GM12878 (cell line): ENCODE measurements around the gene PRKG1. TPM values are rescaled to one million over a fixed set of nuclear protein-coding genes. Genes with fewer than 3 reads are reported as not detected.

Experiments
- ATAC-seq: fragments of 200-7000 bp; cut with Tn5 transposase; 3 replicates; pipeline ENCODE4 v1.9.1; 2020; ENCODE audit warnings: mild to moderate bottlenecking, moderate library complexity
- BruUV-seq: library from RNA; stranded (reverse); fragments of 400-500 nt; replicated peaks from 2 replicates; lab custom pipeline; 2021; lab: Mats Ljungman, UMichigan
- CTCF ChIA-PET: fragments of 300-600 bp; sonication (Branson Sonifier 250); formaldehyde crosslinking; extraction: SDS; loops from one replicate; lab custom pipeline; 2021; ENCODE audit warnings: inconsistent platforms; lab: Yijun Ruan, JAX
- POLR2A ChIA-PET: fragments of 350-600 bp; formaldehyde crosslinking; extraction: SDS; loops from one replicate; lab custom pipeline; 2021; ENCODE audit warnings: inconsistent platforms; lab: Charles Lee
- RAD21 ChIA-PET: fragments of 300-600 bp; sonication (Branson Sonifier 250); formaldehyde crosslinking; loops from one replicate; lab custom pipeline; 2023; ENCODE audit warnings: antibody characterized with exemption; ENCODE audit not compliant: unreplicated experiment; lab: Charles Lee
- SMC1A ChIA-PET: fragments of 300-600 bp; sonication (Branson Sonifier 250); formaldehyde crosslinking; loops from one replicate; lab custom pipeline; 2023; ENCODE audit not compliant: unreplicated experiment, uncharacterized antibody; lab: Charles Lee
- DNase-seq: peaks from one replicate; pipeline ENCODE4 v3.0.0-alpha.2; 2011; ENCODE audit warnings: low read depth, low spot score
- FAIRE-seq: peaks from 3 replicates; lab custom pipeline; 2011; peaks lifted over from hg19 to GRCh38; lab: Jason Lieb, UNC
- H2AFZ ChIP-seq: 2 replicates; pipeline ENCODE4 v1.6.0; 2011; ENCODE audit warnings: low read depth, low read length, control low read depth; ENCODE audit not compliant: control insufficient read depth
- H3K27ac ChIP-seq: 2 replicates; pipeline ENCODE4 v1.5.1; 2011; ENCODE audit warnings: control low read depth; ENCODE audit not compliant: control insufficient read depth, insufficient read depth
- H3K27me3 ChIP-seq, 2 experiments: replicated peaks in 1 of 2; 2 replicates each; pipeline versions ENCODE4 v1.6.0 to v1.6.1; 2011; ENCODE audit warnings: low read length in 1 of 2; ENCODE audit not compliant: control insufficient read depth in 2 of 2, insufficient read depth in 2 of 2
- H3K36me3 ChIP-seq, 2 experiments: 2 replicates each; pipeline ENCODE4 v1.5.1; 2011; ENCODE audit warnings: low read length in 1 of 2; ENCODE audit not compliant: control insufficient read depth in 2 of 2, insufficient read depth in 2 of 2
- H3K4me1 ChIP-seq: 2 replicates; pipeline ENCODE4 v1.6.1; 2011; ENCODE audit warnings: mild to moderate bottlenecking, low read length, moderate library complexity, mixed read lengths; ENCODE audit not compliant: control insufficient read depth, insufficient read depth
- H3K4me2 ChIP-seq: 2 replicates; pipeline ENCODE4 v1.6.0; 2011; ENCODE audit warnings: control low read depth; ENCODE audit not compliant: control insufficient read depth, insufficient read depth
- H3K4me3 ChIP-seq: fragments of 200-600 bp; sonication (generic); 2 replicates; pipeline ENCODE4 v1.5.1; 2016
- H3K79me2 ChIP-seq: 2 replicates; pipeline ENCODE4 v1.6.0; 2011; ENCODE audit warnings: low read length; ENCODE audit not compliant: control insufficient read depth, insufficient read depth
- H3K9ac ChIP-seq: 2 replicates; pipeline ENCODE4 v1.8.0; 2011; ENCODE audit warnings: low read length, control low read depth, mixed read lengths; ENCODE audit not compliant: control insufficient read depth, insufficient read depth
- H3K9me3 ChIP-seq: replicated peaks from 3 replicates; pipeline ENCODE4 v1.5.1; 2011; ENCODE audit warnings: mild to moderate bottlenecking, low read length; ENCODE audit not compliant: control insufficient read depth, insufficient read depth
- H4K20me1 ChIP-seq: 2 replicates; pipeline ENCODE4 v1.6.0; 2011; ENCODE audit not compliant: control insufficient read depth, insufficient read depth
- KAT2A ChIP-seq: conservative IDR thresholded peaks from 2 replicates; pipeline ENCODE4 v1.6.1; 2011; ENCODE audit warnings: low read depth, low read length; ENCODE audit not compliant: control insufficient read depth
- POLR2AphosphoS5 ChIP-seq: IDR thresholded peaks from 2 replicates; pipeline ENCODE4 v1.6.1; 2011; ENCODE audit warnings: mild to moderate bottlenecking, low read length, inconsistent platforms
- SREBF1 ChIP-seq: IDR thresholded peaks from 2 replicates; pipeline ENCODE4 v1.6.1; 2012; ENCODE audit warnings: mild to moderate bottlenecking, low read length
- TCF12 ChIP-seq: IDR thresholded peaks from 2 replicates; pipeline ENCODE4 v1.6.1; 2011; ENCODE audit warnings: low read depth, mild to moderate bottlenecking, low read length
- ZBED1 ChIP-seq: IDR thresholded peaks from 2 replicates; pipeline ENCODE4 v1.6.1; 2016; ENCODE audit warnings: borderline replicate concordance
- ZNF622 ChIP-seq: fragments of 450-650 bp; IDR thresholded peaks from 2 replicates; pipeline ENCODE4 v1.6.1; 2017; ENCODE audit warnings: mild to moderate bottlenecking, inconsistent platforms
- ZZZ3 ChIP-seq: IDR thresholded peaks from 2 replicates; pipeline ENCODE4 v1.6.1; 2011; ENCODE audit warnings: low read depth; ENCODE audit not compliant: control insufficient read depth, insufficient read length
- WGBS: methylation state at CpG from one replicate; pipeline ENCODE4 v1.1.6; 2016; ENCODE audit warnings: low lambda C conversion rate; ENCODE audit not compliant: insufficient replicate concordance, insufficient coverage; ENCODE audit errors: missing lambda C conversion rate; 5-methylcytosine and 5-hydroxymethylcytosine counted together
- in situ Hi-C: fragments of 300-500 bp; cut with MboI; formaldehyde crosslinking; loops from 9 replicates; pipeline ENCODE4 v1.14.3; 2018; ENCODE audit warnings: mixed read lengths
- intact Hi-C: fragments of 100-400 bp; cut with micrococcal nuclease; formaldehyde crosslinking; loops from one replicate; pipeline ENCODE4 v1.14.2; 2022; ENCODE audit not compliant: unreplicated experiment
- polyA plus RNA-seq, 11 experiments: library from polyadenylated mRNA; depleted of rRNA in 4 of 11; unstranded in 6 of 11; stranded (reverse) in 5 of 11; fragments of >200 nt; fragmentation: Nextera tagmentation in 4 of 11; fragmentation: Illumina TruSeq in 1 of 11; extraction: Ambion mirVana in 4 of 11; extraction: Trizol in 1 of 11; gene quantifications; 1 replicate in 1 of 11; 2 replicates in 10 of 11; pipeline versions ENCODE4 v1.2.1 to v1.2.3, GENCODE V29; 2011 to 2016; ENCODE audit warnings: inconsistent platforms in 2 of 11, missing spikeins in 2 of 11, low read depth in 1 of 11
- total RNA-seq, 4 experiments: library from RNA; depleted of rRNA in 3 of 4; stranded (reverse); fragments of >200 nt in 3 of 4; fragmentation: Illumina TruSeq in 1 of 4; extraction: Trizol in 1 of 4; gene quantifications; 2 replicates each; pipeline versions ENCODE4 v1.2.1 to v1.2.3, GENCODE V29; 2013 to 2021
- TF ChIP-seq, protein P1 (sequence below), 3 experiments: IDR thresholded peaks in 2 of 3; conservative IDR thresholded peaks in 1 of 3; 2 replicates each; pipeline ENCODE4 v1.5.1; 2011; ENCODE audit warnings: low read depth in 3 of 3, low read length in 3 of 3, mild to moderate bottlenecking in 3 of 3, control low read depth in 2 of 3, moderate library complexity in 2 of 3, inconsistent platforms in 1 of 3, mixed read lengths in 1 of 3; ENCODE audit not compliant: control insufficient read depth in 2 of 3, insufficient read depth in 1 of 3; ENCODE audit errors: extremely low read depth in 1 of 3
- TF ChIP-seq, protein P2 (sequence below): fragments of 450-650 bp; IDR thresholded peaks from 2 replicates; pipeline ENCODE4 v1.6.1; 2017; ENCODE audit warnings: antibody characterized with exemption, mild to moderate bottlenecking, moderate library complexity

Gene PRKG1
- total and polyA plus RNA-seq, 10 of the 15 experiments (the other 5 are each of a cell fraction or from before 2014, with no cell fraction given), result 0.04 to 0.05 TPM; not detected in 8

DNA sequence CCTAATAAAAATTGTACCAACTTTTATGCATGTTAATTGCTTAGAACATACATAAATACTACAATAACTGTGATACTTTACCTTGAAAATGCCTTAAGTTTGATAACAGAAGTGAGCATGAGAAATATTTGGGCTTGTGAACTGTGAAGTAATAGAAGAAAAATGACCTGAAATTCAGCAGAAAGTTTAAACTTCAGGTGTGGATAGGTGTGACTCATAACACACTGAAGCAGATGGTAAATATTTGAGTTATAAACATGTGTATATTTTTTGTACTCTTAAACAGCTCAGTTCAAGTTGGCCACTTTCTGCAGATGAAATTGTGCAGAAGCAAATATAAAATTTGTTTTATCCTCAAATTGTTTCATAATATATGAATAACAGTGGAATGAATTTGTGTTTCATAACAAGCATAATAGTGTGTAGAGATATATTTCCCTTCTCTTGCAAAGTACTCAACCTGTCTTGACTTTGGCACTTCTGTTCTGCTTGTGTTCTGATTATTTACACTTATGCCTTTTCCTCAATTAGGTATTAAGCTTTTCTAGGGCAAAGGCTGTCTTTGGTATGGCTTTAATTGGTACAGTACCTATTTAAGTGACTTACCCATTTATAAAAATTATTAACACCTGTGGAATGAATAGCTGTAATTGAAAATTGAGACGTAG, 122.4 kb downstream of the PRKG1 start (continued):
- TF ChIP-seq, protein P1, sequence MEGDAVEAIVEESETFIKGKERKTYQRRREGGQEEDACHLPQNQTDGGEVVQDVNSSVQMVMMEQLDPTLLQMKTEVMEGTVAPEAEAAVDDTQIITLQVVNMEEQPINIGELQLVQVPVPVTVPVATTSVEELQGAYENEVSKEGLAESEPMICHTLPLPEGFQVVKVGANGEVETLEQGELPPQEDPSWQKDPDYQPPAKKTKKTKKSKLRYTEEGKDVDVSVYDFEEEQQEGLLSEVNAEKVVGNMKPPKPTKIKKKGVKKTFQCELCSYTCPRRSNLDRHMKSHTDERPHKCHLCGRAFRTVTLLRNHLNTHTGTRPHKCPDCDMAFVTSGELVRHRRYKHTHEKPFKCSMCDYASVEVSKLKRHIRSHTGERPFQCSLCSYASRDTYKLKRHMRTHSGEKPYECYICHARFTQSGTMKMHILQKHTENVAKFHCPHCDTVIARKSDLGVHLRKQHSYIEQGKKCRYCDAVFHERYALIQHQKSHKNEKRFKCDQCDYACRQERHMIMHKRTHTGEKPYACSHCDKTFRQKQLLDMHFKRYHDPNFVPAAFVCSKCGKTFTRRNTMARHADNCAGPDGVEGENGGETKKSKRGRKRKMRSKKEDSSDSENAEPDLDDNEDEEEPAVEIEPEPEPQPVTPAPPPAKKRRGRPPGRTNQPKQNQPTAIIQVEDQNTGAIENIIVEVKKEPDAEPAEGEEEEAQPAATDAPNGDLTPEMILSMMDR (IDR thresholded peaks at IDR 0.05 in 2 of 3, conservative IDR thresholded peaks at IDR 0.05 in 1 of 3; ENCODE audit: control insufficient read depth in 2 of 3, extremely low read depth in 1 of 3, insufficient read depth in 1 of 3, low read depth in 3 of 3, low read length in 3 of 3), result no peak

DNA sequence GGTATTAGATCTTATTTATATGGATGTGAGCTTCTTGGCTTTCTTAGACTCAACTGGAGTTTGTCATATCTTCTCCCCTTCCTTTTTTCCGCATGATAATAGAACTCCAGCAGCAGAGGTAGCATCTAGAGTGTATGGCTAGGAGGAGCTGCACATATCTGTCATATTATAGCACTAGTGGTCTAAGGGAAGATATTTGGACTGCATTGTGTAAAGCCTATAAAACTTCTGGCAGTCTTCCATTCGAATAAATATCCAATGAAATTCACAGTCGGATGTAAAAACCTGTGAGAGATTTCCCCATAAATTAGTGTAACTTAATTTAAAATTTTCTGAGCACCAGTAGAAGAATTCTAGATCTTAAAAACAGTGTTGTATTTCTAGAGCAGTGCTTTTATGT, 123.9 kb downstream of the PRKG1 start:
- ChIA-PET SMC1A (no interaction called here), CTCF (no interaction called here), POLR2A (no interaction called here), RAD21 (no interaction called here)
- WGBS, result 0% methylated on average over 3 of the region's 3 CpGs
- Histone ChIP-seq H3K36me3 (no peaks in the 10 kb centered on the region), H3K27ac (no peak overlapping the region), H3K4me3 (no peak overlapping the region), H3K9ac (no peak overlapping the region), H2AFZ (no peak overlapping the region), H3K9me3 (no peaks in the 10 kb centered on the region), H3K27me3 (no peaks in the 10 kb centered on the region; a peak in 2 of 4 replicates), H3K4me2 (no peak overlapping the region), H3K79me2 (no peaks in the 10 kb centered on the region), H4K20me1 (no peaks in the 10 kb centered on the region), H3K4me1 (no peaks in the 10 kb centered on the region)
- BruUV-seq, result no TSS peak
- ATAC-seq, result no peak
- DNase-seq, result no peak
- intact Hi-C loops (no loop called here), in situ Hi-C loops (no loop called here)
- FAIRE-seq, result no peak
- TF ChIP-seq TCF12 (no peak), KAT2A (no peak), ZBED1 (no peak), SREBF1 (no peak), ZNF622 (no peak), ZZZ3 (no peak), POLR2AphosphoS5 (no peak)
- TF ChIP-seq, protein P2, sequence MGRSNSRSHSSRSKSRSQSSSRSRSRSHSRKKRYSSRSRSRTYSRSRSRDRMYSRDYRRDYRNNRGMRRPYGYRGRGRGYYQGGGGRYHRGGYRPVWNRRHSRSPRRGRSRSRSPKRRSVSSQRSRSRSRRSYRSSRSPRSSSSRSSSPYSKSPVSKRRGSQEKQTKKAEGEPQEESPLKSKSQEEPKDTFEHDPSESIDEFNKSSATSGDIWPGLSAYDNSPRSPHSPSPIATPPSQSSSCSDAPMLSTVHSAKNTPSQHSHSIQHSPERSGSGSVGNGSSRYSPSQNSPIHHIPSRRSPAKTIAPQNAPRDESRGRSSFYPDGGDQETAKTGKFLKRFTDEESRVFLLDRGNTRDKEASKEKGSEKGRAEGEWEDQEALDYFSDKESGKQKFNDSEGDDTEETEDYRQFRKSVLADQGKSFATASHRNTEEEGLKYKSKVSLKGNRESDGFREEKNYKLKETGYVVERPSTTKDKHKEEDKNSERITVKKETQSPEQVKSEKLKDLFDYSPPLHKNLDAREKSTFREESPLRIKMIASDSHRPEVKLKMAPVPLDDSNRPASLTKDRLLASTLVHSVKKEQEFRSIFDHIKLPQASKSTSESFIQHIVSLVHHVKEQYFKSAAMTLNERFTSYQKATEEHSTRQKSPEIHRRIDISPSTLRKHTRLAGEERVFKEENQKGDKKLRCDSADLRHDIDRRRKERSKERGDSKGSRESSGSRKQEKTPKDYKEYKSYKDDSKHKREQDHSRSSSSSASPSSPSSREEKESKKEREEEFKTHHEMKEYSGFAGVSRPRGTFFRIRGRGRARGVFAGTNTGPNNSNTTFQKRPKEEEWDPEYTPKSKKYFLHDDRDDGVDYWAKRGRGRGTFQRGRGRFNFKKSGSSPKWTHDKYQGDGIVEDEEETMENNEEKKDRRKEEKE, result no peak
